CD4-positive, alpha-beta T cell treated with Interleukin-4 for 1 hour (primary cell): ENCODE results near the gene HIPK2.
"Not testable (repeated sequence)": the region's sequence is repeated elsewhere in the genome, so short reads cannot be mapped to it uniquely, and the experiment has no call there.

Experiments used
- DNase-seq, 2 donors: peaks; one replicate each; pipeline ENCODE4 v3.0.0-alpha.2; 2020 to 2022

The HIPK2 gene

DNA sequence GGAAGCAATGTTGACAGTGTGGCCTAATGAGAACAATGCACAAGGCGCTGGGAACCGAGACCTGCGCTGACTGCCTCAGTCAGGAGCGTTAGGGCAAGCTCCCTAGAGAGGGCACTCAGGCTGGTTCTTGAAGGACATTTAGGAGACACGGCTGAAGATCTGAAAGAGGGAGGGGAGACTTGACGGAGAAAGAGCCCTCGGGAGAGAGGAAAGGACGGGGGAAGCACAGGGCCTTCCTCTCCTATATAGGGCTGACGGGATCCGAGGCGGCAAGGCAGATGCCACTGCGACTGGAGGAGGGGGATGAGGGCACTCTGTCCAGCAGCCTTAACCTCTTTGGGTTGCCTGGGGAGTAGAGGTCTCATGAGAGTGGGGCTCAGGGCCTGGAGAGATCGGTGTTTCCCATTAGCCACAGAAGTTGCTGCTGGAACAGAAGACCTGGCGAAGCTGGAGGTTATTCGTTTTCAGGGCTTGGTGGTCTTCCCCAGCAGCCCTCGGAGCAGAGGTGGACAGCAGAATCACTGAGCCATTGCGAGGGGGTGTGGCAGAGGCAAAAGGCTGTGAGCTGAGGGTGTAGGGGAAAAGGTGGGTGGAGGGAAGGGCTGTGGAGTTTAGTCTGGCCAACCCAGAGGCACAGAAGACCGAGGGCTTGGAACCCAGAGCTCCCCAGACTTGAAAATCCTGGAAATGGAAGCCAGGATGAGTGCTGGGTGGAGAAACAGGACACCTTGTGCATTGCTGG is 218.3 kb downstream of the HIPK2 start:
- DNase-seq = no peak

- DNase-seq = no peak
Observed at GRCh38 chr7:139557857-139558581, 219.8 kb downstream of the HIPK2 start.

- not testable (repeated sequence) for DNase-seq
Observed at GRCh38 chr7:139553991-139554700, 223.7 kb downstream of the HIPK2 start.

GRCh38 chr7:139548302-139549028 is 229.3 kb downstream of the HIPK2 start:
- DNase-seq = no peak

- no peak for DNase-seq
Observed at GRCh38 chr7:139544645-139545044, 233.2 kb downstream of the HIPK2 start.

DNA sequence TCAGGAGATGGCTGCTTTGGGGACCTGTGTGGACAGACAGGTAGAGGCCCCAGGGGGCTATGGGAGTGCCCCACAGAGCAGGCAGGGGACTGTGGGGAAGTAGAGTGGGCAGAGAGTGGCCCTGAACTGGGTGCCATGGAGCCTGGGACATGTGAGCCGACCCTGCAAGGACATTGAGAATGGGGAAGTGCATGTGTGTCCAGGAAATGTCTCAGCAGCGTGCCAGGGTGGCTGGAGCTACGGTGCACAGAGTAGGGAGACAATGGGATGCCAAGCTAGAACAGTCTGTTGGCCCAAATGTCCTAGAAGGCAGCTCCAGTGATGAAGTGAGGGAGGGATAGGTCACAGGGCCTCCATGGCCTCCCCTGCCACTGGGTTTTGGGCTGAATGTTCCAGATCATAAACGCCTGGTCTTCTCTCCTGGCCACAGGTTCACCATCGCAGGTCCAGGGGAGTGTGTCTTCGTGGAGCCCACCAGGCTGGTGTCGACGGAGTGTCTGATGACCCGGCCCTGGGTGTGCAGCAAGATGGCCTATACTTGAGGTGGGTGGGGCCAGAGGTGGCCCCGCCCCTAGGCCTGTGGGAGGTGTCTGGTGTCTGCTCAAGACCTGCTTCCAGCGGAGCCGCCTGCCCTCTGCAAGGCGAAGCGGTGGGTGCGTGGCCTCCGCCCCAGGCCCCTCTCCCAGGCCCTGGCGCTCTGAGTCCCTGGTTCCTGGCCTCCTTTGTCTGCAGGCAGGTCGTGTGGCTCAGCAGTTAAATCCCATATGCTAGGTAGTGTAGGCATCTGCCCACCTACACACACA is 233.8 kb downstream of the HIPK2 start:
- no peak for DNase-seq

DNA sequence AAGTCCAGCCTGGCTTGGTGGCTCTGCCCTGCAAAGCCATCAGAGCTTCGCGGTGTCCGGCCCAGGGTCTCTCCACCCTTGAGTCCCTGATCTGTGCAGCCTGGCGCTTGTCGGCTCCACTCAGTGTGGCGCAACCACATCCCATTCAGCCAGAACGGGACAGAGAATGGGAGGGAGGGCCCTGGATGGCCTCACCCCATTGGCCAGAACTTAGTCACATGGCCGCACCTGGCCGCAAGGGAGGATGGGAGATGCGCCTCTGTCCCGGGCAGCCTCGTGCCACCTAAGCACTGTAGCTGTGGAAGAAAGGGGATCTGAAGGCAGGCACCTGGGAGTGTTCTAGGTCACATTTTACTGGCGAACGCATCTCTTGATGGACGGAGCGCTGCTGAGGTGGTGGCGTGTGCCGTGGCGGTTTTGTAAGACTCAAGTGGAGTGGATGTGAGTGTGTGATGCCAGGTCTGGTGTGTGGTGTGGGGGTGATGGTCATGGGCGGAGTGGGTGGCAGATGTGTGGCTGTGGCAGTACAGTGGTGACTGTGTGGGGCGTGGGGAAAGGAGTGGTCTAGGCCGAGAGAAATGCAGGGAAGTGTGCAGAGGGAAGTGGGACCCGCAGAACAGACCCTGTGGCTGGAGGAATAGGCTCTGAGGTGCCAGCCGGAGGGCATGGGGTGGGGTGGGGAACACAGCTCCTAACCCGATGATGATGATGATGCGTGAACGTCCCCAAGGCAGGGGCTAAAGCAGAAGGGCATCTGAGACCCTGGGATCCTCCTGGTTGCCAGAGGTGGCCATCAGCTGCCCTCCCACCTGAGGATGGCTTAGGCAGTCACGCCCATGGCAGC is 235.3 kb downstream of the HIPK2 start:
- no peak for DNase-seq

GRCh38 chr7:139541600-139542307 is 236.0 kb downstream of the HIPK2 start:
- no peak for DNase-seq

DNA sequence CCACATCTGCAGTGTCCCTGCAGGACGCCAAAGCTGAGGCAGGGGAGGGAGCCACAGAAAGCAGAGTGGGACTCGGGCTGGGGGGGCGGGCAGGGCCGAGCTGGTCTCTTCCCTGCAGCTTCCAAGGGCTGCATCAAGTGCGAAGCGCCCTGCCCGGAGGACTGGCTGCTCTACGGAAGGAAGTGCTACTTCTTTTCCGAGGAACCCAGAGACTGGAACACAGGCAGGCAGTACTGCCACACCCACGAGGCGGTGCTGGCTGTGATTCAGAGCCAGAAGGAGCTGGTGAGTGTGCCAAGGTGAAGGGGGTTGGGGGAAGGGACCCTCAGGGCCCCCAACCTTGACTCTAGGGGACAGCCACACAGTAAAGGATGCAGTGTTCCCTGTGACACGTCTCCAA is 237.6 kb downstream of the HIPK2 start:
- no peak for DNase-seq

DNA sequence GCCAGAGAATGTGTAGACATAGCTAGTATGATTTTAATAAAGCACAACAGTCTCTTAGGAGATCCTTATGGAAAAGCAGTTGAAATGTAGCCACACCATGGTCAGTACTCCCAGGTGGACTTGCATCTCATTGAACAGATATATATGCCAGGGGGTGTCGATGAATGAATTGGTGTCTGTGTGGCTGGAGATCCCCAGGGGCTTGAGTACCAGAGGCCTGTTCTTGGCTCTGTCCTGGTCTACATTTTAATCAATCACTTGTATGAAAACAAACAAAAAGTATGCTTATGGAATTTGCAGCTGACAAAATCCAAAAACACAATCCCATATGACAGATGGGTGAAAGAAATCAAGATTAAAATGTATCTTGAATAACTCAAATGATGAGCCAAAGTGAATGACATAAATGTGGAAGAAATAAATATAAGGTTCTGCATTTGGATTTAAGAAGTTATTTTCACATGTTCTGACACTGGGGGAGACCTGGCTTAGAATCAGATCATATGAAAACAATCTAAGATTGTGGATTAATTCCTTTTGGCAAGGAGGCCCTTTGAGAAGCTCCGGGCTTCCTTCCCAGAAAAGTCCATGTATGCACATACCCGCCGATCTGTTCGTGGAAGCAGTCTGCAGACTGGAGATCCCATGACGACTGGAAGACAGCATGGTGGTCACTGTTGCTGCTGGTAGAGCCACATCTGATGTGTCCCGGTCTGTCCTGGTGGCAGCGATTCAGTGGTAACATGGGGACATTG is 238.7 kb downstream of the HIPK2 start:
- no peak for DNase-seq

DNA sequence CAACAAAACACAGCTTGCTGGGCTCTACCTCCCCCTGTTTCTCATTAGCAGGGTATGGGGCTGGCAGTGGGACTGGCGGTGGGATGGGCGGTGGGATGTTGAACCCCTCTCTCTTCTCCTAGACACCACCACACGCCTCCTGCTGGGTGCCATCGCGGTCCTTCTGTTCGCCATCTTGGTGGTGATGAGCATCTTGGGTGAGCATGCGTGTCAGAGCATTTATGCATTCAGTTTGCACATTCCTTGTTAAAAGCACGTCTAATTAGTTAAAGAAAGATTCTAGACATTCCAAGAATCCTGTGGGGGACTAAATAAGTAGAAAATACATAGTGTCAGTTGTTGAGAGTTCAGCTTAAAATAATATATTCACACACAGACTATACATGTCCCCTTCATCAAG is 241.6 kb downstream of the HIPK2 start:
- no peak for DNase-seq

DNA sequence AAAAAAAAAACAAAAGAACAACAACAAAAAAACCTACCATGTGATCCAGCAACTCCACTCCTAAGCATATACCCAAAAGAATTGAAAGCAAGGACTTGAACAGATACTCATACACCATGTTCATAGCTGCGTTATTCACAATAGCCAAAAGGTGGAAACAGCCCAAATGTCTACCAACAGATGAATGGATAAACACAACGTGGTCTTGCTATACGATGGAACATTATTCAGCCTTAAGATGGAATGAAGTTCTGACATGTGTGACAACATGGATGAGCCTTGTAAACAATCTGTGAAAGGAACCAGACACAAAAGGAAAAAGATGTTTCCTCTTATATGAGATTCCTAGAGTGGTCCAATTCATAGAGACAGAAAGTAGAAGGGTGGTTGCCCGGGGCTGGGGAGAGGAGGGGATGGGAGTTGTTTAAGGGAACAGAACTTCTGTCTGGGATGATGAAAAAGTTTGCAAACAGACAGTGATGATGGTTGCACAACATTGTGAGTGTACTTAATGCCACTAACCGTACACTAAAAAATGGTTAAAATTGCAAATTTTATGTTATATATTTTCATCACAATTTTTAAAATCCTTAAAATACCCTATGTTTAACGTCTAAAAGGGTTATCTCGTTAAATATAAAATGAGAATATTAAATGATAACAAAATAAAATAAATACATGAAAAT is 242.7 kb downstream of the HIPK2 start:
- DNase-seq = no peak

GRCh38 chr7:139534096-139534495 is 243.7 kb downstream of the HIPK2 start:
- DNase-seq = no peak

- DNase-seq = no peak
Observed at GRCh38 chr7:139532636-139533155, 245.1 kb downstream of the HIPK2 start.

- no peak for DNase-seq
Observed at GRCh38 chr7:139531094-139531493, 246.7 kb downstream of the HIPK2 start.

GRCh38 chr7:139526578-139527544 is 250.9 kb downstream of the HIPK2 start:
- no peak for DNase-seq

DNA sequence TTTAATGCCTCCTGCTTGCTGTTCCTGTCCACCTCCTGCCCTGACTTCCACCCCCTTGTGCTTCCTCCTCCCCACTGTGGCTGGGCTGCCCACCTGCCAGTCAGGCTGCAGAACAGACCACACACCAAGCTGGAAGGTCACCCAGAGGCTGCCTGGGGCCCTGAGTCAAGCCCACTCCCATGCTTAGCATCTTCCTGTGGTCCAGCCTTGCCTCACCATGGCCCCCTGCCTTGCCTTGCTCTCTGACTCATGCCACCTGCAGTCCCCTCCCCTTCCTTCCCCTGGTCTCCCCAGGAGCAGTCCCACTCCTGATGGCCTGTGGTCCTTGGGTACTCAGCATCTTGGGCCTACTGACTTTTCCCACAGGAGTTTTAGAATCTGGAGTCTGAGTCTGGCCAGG is 252.0 kb downstream of the HIPK2 start:
- DNase-seq = no peak

- DNase-seq = no peak
Observed at GRCh38 chr7:139525239-139525638, 252.6 kb downstream of the HIPK2 start.
